ENCODE data around the gene CDC123.
"Not testable (repeated sequence)": the region's sequence is repeated elsewhere in the genome, so short reads cannot be mapped to it uniquely, and the experiment has no call there.

Gene CDC123

DNA sequence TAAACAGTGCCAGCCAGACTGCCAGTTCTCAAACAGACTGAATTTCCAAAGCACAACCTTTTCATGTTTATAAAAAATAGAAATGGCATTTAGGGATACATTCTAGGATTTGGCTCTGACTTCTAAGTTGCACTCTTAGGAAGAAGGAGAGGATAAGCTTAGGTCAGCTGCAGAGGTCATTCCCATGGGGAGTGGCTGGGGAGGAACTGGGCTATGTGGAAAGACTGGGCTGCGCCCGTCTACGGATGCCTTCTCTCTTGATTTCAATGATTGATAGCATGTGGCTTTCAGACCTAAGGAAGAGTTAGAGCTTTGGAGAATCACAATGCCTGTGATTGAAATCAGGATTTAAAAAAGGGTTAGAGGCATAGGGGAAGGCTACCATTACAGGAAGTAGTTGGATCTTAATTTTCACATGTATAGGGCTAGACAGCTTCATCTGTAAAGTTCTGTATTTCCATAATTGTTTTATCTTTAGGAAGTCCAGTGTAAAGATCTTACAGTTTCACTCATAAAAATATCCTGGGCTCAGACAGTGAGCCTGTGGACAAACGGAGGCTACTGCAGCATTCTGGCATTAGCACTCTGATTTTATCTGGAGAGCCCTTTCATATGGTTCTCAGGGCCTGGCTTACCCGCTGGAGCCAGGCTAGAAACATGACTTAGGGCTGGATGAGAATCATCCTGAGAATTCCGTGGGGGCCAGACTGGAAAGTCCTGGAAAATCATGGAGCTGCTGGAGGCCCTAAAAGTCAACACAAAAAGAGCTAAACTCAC lies 29.8 kb upstream of the CDC123 start:
- Histone ChIP-seq H3K36me3 (ENCODE audit: control insufficient read depth in 2 of 2, insufficient read depth in 2 of 2, low read length in 2 of 2) (peaks cover 52 to 56% of the 10 kb centered on the region in 2 donors), H3K4me1 (ENCODE audit: control insufficient read depth, insufficient read depth, low read length) (no peaks in the 10 kb centered on the region), H3K9ac (ENCODE audit: low read length in 2 of 2) (no peak overlapping the region), H3K9me3 (ENCODE audit: control insufficient read depth in 2 of 2, low read length in 2 of 2) (no peaks in the 10 kb centered on the region), H3K4me3 (ENCODE audit: low read length in 2 of 2) (no peak overlapping the region), H3K27ac (ENCODE audit: low read length) (no peak overlapping the region), H3K27me3 (ENCODE audit: control insufficient read depth in 1 of 2, insufficient read depth in 2 of 2, low read length in 2 of 2) (no peaks in the 10 kb centered on the region)

DNA sequence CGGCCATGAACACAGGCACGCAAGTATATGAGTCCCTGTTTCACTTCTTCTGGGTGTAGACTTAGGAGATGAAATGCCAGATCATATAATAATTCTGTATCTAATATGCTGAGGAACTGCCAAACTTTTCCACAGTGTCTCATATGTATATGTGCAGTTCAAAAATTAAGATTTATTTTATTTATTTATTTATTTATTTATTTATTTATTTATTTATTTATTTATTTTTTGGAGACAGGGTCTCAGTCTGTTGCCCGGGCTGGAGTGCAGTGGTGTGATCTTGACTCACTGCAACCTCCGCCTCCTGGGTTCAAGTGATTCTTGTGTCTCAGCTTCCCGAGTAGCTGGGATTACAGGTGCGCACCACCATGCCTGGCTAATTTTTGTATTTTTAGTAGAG lies 24.5 kb upstream of the CDC123 start:
- not testable (repeated sequence) for H3K27ac ChIP-seq (ENCODE audit: low read length); H3K9ac ChIP-seq (ENCODE audit: low read length in 2 of 2); H3K27me3 ChIP-seq (ENCODE audit: control insufficient read depth in 1 of 2, insufficient read depth in 2 of 2, low read length in 2 of 2); H3K4me1 ChIP-seq (ENCODE audit: control insufficient read depth, insufficient read depth, low read length); H3K9me3 ChIP-seq (ENCODE audit: control insufficient read depth in 2 of 2, low read length in 2 of 2); H3K4me3 ChIP-seq (ENCODE audit: low read length in 2 of 2)
- H3K36me3 ChIP-seq (ENCODE audit: control insufficient read depth in 2 of 2, insufficient read depth in 2 of 2, low read length in 2 of 2), result peaks cover 49 to 51% of the 10 kb centered on the region in 2 donors

- Histone ChIP-seq H3K9ac (ENCODE audit: low read length in 2 of 2) (no peak overlapping the region), H3K9me3 (ENCODE audit: control insufficient read depth in 2 of 2, low read length in 2 of 2) (no peaks in the 10 kb centered on the region), H3K4me1 (ENCODE audit: control insufficient read depth, insufficient read depth, low read length) (no peaks in the 10 kb centered on the region), H3K4me3 (ENCODE audit: low read length in 2 of 2) (no peak overlapping the region), H3K36me3 (ENCODE audit: control insufficient read depth in 2 of 2, insufficient read depth in 2 of 2, low read length in 2 of 2) (peaks cover 38 to 47% of the 10 kb centered on the region in 2 donors), H3K27ac (ENCODE audit: low read length) (no peak overlapping the region), H3K27me3 (ENCODE audit: control insufficient read depth in 1 of 2, insufficient read depth in 2 of 2, low read length in 2 of 2) (no peaks in the 10 kb centered on the region)
Observed at GRCh38 chr10:12177642-12178041, 18.3 kb upstream of the CDC123 start.

- Histone ChIP-seq H3K27me3 (ENCODE audit: control insufficient read depth in 1 of 2, insufficient read depth in 2 of 2, low read length in 2 of 2) (no peaks in the 10 kb centered on the region), H3K27ac (ENCODE audit: low read length) (no peak overlapping the region), H3K36me3 (ENCODE audit: control insufficient read depth in 2 of 2, insufficient read depth in 2 of 2, low read length in 2 of 2) (peaks cover 34 to 38% of the 10 kb centered on the region in 2 donors), H3K9ac (ENCODE audit: low read length in 2 of 2) (no peak overlapping the region), H3K4me3 (ENCODE audit: low read length in 2 of 2) (no peak overlapping the region), H3K9me3 (ENCODE audit: control insufficient read depth in 2 of 2, low read length in 2 of 2) (no peaks in the 10 kb centered on the region), H3K4me1 (ENCODE audit: control insufficient read depth, insufficient read depth, low read length) (no peaks in the 10 kb centered on the region)
Observed at GRCh38 chr10:12179606-12180170, 16.3 kb upstream of the CDC123 start.

GRCh38 chr10:12180221-12180974 lies 15.6 kb upstream of the CDC123 start:
- H3K9me3 ChIP-seq (ENCODE audit: control insufficient read depth in 2 of 2, low read length in 2 of 2), result no peaks in the 10 kb centered on the region
- H3K4me3 ChIP-seq (ENCODE audit: low read length in 2 of 2), result no peak overlapping the region
- H3K9ac ChIP-seq (ENCODE audit: low read length in 2 of 2), result no peak overlapping the region
- H3K4me1 ChIP-seq (ENCODE audit: control insufficient read depth, insufficient read depth, low read length), result no peaks in the 10 kb centered on the region
- no peak overlapping the region for H3K27ac ChIP-seq (ENCODE audit: low read length)
- no peaks in the 10 kb centered on the region for H3K27me3 ChIP-seq (ENCODE audit: control insufficient read depth in 1 of 2, insufficient read depth in 2 of 2, low read length in 2 of 2)
- peaks cover 38 to 39% of the 10 kb centered on the region in 2 donors for H3K36me3 ChIP-seq (ENCODE audit: control insufficient read depth in 2 of 2, insufficient read depth in 2 of 2, low read length in 2 of 2)

DNA sequence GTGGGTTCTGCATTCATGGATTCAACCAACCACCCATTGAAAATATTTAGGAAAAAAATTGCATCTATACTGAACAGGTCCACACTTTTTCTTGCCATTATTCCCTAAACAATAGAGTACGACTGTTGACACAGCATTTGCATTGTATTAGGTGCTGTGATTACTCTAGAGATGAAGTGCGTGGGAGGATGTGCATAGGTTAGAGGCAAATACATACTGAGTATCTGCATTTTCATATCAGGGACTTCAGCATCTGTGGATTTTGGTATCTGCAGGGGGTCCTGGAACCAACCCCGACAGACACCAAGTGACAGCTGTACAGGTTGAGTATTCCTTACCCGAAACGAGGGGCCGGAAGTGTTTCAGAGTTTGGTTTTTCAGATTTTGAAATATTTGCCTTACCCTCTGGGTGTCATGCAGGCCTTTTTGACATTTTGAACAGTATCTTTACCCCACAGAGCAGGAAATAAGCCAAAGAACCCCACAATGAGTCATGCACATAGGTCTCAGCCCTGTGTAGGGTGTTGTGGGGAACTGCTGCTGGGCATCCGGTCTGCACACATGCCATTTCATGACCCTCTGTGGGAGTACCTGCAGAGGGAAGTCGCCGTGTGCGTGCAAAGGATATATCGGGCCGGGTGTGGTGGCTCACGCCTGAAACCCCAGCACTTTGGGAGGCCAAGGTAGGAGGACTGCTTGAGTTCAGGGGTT lies 14.8 kb upstream of the CDC123 start:
- H3K27me3 ChIP-seq (ENCODE audit: control insufficient read depth in 1 of 2, insufficient read depth in 2 of 2, low read length in 2 of 2), result no peaks in the 10 kb centered on the region
- H3K9me3 ChIP-seq (ENCODE audit: control insufficient read depth in 2 of 2, low read length in 2 of 2), result no peaks in the 10 kb centered on the region
- peaks cover 39 to 41% of the 10 kb centered on the region in 2 donors for H3K36me3 ChIP-seq (ENCODE audit: control insufficient read depth in 2 of 2, insufficient read depth in 2 of 2, low read length in 2 of 2)
- H3K9ac ChIP-seq (ENCODE audit: low read length in 2 of 2), result no peak overlapping the region
- no peak overlapping the region for H3K4me3 ChIP-seq (ENCODE audit: low read length in 2 of 2)
- H3K27ac ChIP-seq (ENCODE audit: low read length), result no peak overlapping the region
- no peaks in the 10 kb centered on the region for H3K4me1 ChIP-seq (ENCODE audit: control insufficient read depth, insufficient read depth, low read length)

- no peak overlapping the region for H3K9ac ChIP-seq (ENCODE audit: low read length in 2 of 2)
Observed at GRCh38 chr10:12184165-12184564, 11.8 kb upstream of the CDC123 start.

GRCh38 chr10:12186323-12186722 lies 9.7 kb upstream of the CDC123 start:
- no peak overlapping the region for H3K9ac ChIP-seq (ENCODE audit: low read length in 2 of 2)
- no peak overlapping the region for H3K4me3 ChIP-seq (ENCODE audit: low read length in 2 of 2)
- peaks cover 11 to 19% of the 10 kb centered on the region in 2 donors for H3K36me3 ChIP-seq (ENCODE audit: control insufficient read depth in 2 of 2, insufficient read depth in 2 of 2, low read length in 2 of 2)
- H3K27me3 ChIP-seq (ENCODE audit: control insufficient read depth in 1 of 2, insufficient read depth in 2 of 2, low read length in 2 of 2), result no peaks in the 10 kb centered on the region
- no peaks in the 10 kb centered on the region for H3K9me3 ChIP-seq (ENCODE audit: control insufficient read depth in 2 of 2, low read length in 2 of 2)
- H3K4me1 ChIP-seq (ENCODE audit: control insufficient read depth, insufficient read depth, low read length), result no peaks in the 10 kb centered on the region
- H3K27ac ChIP-seq (ENCODE audit: low read length), result no peak overlapping the region

More at GRCh38 chr10:12184165-12184564, 11.8 kb upstream of the CDC123 start:
- Histone ChIP-seq H3K4me3 (ENCODE audit: low read length in 2 of 2) (no peak overlapping the region), H3K9me3 (ENCODE audit: control insufficient read depth in 2 of 2, low read length in 2 of 2) (no peaks in the 10 kb centered on the region), H3K27me3 (ENCODE audit: control insufficient read depth in 1 of 2, insufficient read depth in 2 of 2, low read length in 2 of 2) (no peaks in the 10 kb centered on the region), H3K4me1 (ENCODE audit: control insufficient read depth, insufficient read depth, low read length) (no peaks in the 10 kb centered on the region), H3K36me3 (ENCODE audit: control insufficient read depth in 2 of 2, insufficient read depth in 2 of 2, low read length in 2 of 2) (peaks cover 24 to 29% of the 10 kb centered on the region in 2 donors), H3K27ac (ENCODE audit: low read length) (no peak overlapping the region)

DNA sequence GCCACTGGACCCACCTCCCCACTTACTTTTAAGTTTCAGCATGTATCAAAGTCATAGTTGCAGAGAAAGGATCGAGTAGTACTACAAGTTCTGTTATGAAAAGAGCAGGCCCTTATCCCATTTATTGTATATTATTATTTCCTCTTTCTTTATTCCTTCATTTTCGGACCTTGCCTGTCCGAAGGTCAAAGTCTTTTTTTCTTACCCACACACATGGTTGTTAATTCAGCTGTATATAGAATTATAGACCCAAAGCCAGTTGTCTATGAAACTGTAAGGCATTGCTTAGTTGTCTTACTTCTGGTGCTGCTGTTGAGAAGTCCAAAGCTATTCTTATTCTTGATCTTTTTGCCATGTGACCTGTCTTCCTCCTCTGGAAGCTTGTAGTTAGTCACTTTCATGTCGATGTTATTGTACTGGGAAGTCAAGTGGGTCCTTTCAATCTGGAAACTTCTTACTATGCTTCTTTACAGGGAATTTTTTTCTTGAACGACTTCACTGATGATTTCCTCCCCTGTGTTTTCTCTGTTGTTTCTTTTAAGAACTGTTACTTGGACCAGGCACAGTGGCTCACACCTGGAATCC lies 8.6 kb upstream of the CDC123 start:
- H3K9me3 ChIP-seq (ENCODE audit: control insufficient read depth in 2 of 2, low read length in 2 of 2), result no peaks in the 10 kb centered on the region
- H3K27ac ChIP-seq (ENCODE audit: low read length), result no peak overlapping the region
- no peak overlapping the region for H3K4me3 ChIP-seq (ENCODE audit: low read length in 2 of 2)
- H3K27me3 ChIP-seq (ENCODE audit: control insufficient read depth in 1 of 2, insufficient read depth in 2 of 2, low read length in 2 of 2), result no peaks in the 10 kb centered on the region
- peaks cover 11 to 17% of the 10 kb centered on the region in 2 donors for H3K36me3 ChIP-seq (ENCODE audit: control insufficient read depth in 2 of 2, insufficient read depth in 2 of 2, low read length in 2 of 2)
- no peaks in the 10 kb centered on the region for H3K4me1 ChIP-seq (ENCODE audit: control insufficient read depth, insufficient read depth, low read length)
- H3K9ac ChIP-seq (ENCODE audit: low read length in 2 of 2), result no peak overlapping the region

- H3K36me3 ChIP-seq (ENCODE audit: control insufficient read depth in 2 of 2, insufficient read depth in 2 of 2, low read length in 2 of 2), result peaks cover 9 to 12% of the 10 kb centered on the region in 2 donors
- H3K9me3 ChIP-seq (ENCODE audit: control insufficient read depth in 2 of 2, low read length in 2 of 2), result no peaks in the 10 kb centered on the region
- no peak overlapping the region for H3K9ac ChIP-seq (ENCODE audit: low read length in 2 of 2)
- H3K4me1 ChIP-seq (ENCODE audit: control insufficient read depth, insufficient read depth, low read length), result no peaks in the 10 kb centered on the region
- no peaks in the 10 kb centered on the region for H3K27me3 ChIP-seq (ENCODE audit: control insufficient read depth in 1 of 2, insufficient read depth in 2 of 2, low read length in 2 of 2)
- H3K4me3 ChIP-seq (ENCODE audit: low read length in 2 of 2), result no peak overlapping the region
- H3K27ac ChIP-seq (ENCODE audit: low read length), result no peak overlapping the region
Observed at GRCh38 chr10:12188656-12189055, 7.3 kb upstream of the CDC123 start.
